Measurements from ENCODE around the gene EXTL2.
"Not testable (repeated sequence)": the region's sequence is repeated elsewhere in the genome, so short reads cannot be mapped to it uniquely, and the experiment has no call there.

Gene EXTL2

GRCh38 chr1:100902365-100902764 is 7.7 kb upstream of the EXTL2 start:
- no peak for DNase-seq (ENCODE audit: low spot score)
- TF ChIP-seq CTCF (IDR thresholded peaks at IDR 0.05; ENCODE audit: extremely low read depth, missing control alignments) = no peak

DNA sequence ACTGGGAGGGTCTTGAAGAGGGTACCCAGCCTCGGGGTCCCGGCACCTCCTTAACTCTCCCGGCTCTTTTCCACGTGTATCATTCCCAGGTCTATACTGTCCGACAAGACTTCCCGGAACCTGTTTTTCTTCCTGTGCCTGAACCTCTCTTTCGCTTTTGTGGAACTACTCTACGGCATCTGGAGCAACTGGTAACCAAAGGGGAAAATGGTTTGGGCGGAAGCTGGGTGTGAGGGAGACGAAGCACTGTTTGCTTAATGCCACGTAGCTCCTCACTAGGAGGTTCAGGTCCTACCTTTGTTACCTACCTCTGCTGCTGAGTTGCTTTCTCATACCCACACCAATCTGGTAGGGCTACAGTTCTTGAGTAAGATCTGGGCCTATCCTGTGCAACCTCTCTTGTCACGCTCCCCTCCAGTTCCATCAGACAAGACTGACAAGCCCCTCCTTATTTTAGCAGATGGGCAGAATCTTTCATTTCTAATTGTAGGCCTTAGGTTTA is 1.9 kb upstream of the EXTL2 start:
- peak; percentile 62 for DNase-seq (ENCODE audit: low spot score)
- TF ChIP-seq CTCF (IDR thresholded peaks at IDR 0.05; ENCODE audit: extremely low read depth, missing control alignments) = no peak

DNA sequence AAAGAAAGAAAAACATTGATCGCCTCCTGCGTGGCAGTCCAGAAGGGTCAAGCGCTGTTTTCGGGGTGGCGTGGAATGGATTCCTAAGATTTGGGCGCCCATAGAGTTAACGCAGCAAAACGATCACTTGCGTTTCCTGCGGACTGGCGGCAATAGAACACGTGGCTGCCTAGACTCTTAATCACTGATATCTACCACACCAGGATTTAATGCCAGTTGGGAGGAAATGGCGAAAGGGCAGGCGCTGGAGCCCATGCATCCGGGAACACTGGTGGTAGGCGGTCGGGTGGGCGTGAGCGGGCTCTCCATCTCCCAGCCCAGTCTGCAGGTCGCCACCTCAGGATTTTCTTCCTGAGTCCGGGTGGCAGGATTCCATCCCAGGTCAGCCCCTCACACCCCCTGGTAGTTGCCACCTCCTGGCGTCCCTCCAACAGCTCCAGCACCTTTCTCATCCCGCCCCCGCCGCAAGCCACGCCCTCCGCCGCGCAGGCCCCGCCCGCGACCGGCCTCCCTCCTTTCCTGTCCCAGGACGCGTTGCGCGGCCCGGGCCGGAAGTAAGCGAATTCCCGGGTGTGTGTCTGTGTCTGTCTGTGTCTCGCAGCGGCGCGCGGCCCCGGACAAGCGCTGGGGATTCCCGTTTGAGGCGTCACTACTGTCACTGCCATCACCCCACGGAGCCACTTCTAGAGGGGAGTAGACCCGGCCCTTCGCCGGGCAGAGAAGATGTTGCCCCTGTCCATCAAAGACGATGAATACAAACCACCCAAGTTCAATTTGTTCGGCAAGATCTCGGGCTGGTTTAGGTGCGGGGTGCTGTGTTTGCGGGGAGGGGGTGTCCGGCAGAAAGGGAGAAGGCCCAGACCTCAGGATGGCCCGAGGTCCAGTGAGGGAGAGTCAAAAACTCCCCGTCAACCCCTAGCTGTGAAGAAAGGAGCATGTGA is 1.2 kb upstream of the EXTL2 start, which contains the start of gene SLC30A7:
SLC30A7 (plus strand) TSS at position 551 of the 941 bp plus-strand sequence; CDS start at position 724, 173 bp downstream.
- peak; percentile 86 for DNase-seq (ENCODE audit: low spot score)
- TF ChIP-seq CTCF (IDR thresholded peaks at IDR 0.05; ENCODE audit: extremely low read depth, missing control alignments) = no peak

DNA sequence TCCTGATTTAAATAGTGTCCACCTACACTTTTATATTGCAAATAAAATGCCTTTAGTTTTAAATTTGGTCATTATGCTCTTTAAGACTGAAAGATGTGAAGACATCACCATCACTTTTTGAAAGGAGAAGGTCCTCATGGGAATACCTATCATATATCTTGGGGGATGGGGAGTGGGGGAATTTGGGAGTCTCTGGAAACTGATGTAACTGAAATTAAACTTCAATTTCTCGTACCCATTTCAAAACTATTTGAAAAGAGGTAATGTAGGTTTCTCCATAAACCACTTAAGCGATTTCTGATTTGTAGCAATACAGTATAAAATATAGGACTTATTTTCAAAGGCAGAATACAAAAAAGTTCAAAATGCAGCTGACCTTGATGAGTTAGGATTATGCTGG is 924 bp downstream of the EXTL2 start:
- no peak for DNase-seq (ENCODE audit: low spot score)
- TF ChIP-seq CTCF (IDR thresholded peaks at IDR 0.05; ENCODE audit: extremely low read depth, missing control alignments) = no peak

- no peak for TF ChIP-seq CTCF (IDR thresholded peaks at IDR 0.05; ENCODE audit: extremely low read depth, missing control alignments)
Measured at GRCh38 chr1:100892554-100892953, 2.1 kb downstream of the EXTL2 start.

DNA sequence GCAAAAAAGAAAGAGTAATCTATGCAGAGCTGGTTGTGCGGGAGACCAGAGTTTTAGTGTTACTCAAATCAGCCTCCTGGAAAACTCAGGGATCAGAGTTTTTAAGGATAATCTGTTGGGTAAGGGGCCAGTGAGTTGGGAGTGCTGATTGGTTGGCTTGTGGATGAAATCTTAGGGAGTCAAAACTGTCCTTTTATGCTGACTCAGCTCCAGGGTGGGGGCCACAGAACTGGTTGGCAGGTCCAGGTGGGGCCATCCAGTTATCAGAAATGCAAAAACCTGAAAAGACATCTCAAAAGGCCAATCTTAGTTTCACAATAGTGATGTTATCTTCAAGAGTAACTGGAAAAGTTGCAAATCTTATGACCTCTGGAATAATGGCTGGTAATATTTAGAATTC is 3.3 kb downstream of the EXTL2 start:
- DNase-seq (ENCODE audit: low spot score) = no peak
- TF ChIP-seq CTCF (IDR thresholded peaks at IDR 0.05; ENCODE audit: extremely low read depth, missing control alignments) = no peak

More at GRCh38 chr1:100892554-100892953, 2.1 kb downstream of the EXTL2 start:
- DNase-seq (ENCODE audit: low spot score) = no peak

DNA sequence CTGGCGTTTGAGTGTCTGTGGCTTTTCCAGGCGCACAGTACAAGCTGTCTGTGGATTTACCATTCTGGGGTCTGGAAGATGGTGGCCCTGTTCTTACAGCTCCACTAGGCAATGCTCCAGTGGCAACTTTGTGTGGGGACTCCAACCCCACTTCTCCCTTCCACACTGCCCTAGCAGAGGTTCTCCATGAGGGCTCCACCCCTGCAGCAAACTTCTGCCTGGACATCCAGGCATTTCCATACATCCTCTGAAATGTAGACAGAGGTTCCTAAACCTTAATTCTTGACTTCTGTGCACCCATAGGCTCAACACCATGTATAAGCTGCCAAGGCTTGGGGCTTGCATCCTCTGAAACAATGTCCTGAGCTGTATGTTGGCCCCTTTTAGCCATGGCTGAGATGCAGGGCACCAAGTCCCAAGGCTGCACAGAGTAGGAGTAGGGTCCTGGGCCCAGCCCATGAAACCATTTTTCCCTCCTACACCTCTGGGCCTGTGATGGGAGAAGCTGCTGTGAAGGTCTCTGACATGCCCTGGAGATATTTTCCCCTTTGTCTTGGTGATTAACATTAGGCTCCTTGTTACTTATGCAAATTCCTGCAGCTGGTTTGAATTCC is 4.7 kb downstream of the EXTL2 start:
- not testable (repeated sequence) for DNase-seq (ENCODE audit: low spot score)

DNA sequence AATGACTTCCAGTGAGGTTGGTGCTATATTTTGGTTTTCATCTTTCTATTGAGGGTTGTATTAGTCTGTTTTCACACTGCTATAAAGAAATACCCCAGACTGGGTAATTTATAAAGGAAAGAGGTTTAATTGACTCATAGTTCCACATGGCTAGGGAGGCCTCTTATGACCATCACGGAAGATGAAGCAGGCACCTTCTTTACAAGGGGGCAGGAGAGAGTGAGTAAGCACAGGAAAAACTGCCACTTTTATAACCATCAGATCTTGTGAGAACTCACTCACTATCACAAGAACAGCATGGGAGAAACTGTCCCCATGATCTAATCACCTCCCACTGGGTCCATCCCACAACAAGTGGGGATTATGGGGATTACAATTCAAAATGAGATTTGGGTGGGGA is 5.6 kb downstream of the EXTL2 start:
- not testable (repeated sequence) for DNase-seq (ENCODE audit: low spot score)
